Upper lobe of left lung (tissue), 6 donors: Measurements from ENCODE around the gene TCN2. TPM values are rescaled to one million over a fixed set of nuclear protein-coding genes. Genes with fewer than 3 reads are reported as not detected.
A peak's percentile ranks its signal among the peaks of the same experiment; 100 is the strongest.
"Not testable (repeated sequence)": the region's sequence is repeated elsewhere in the genome, so short reads cannot be mapped to it uniquely, and the experiment has no call there.

ENCODE experiments used
- ATAC-seq, 2 donors: fragments of 200-7000 bp; cut with Tn5 transposase; one replicate each; pipeline ENCODE4 v1.9.1; 2022; ENCODE audit warnings: mild to moderate bottlenecking in 2 of 2, moderate library complexity in 2 of 2; ENCODE audit not compliant: low FRiP score in 2 of 2
- DNase-seq, 2 donors: peaks; one replicate each; pipeline ENCODE4 v3.0.0-alpha.2; 2019 to 2020
- H3K27ac ChIP-seq, 4 donors: fragments of 200-600 bp; sonication (generic); one replicate each; pipeline ENCODE4 v1.5.1; 2016 to 2019
- H3K27me3 ChIP-seq, 4 donors: fragments of 200-600 bp; sonication (generic); one replicate each; pipeline ENCODE4 v1.5.1; 2017 to 2019
- H3K36me3 ChIP-seq, 4 donors: fragments of 200-600 bp; sonication (generic); one replicate each; pipeline ENCODE4 v1.5.1; 2016 to 2019
- H3K4me1 ChIP-seq, 4 donors: fragments of 200-600 bp; sonication (generic); one replicate each; pipeline ENCODE4 v1.5.1; 2018 to 2019
- H3K4me3 ChIP-seq, 4 donors: fragments of 200-600 bp; sonication (generic); one replicate each; pipeline ENCODE4 v1.5.1; 2017 to 2019; ENCODE audit warnings: mild to moderate bottlenecking in 2 of 4, moderate library complexity in 1 of 4
- H3K9me3 ChIP-seq, 4 donors: fragments of 200-600 bp; sonication (generic); one replicate each; pipeline ENCODE4 v1.5.1; 2018 to 2019
- EP300 ChIP-seq, 4 donors: sonication (generic); formaldehyde crosslinking; IDR thresholded peaks; one replicate each; pipeline ENCODE4 v1.5.1; 2017; ENCODE audit warnings: antibody characterized with exemption in 4 of 4, control low read depth in 2 of 4
- POLR2A ChIP-seq, 4 donors: fragments of 450-650 bp; IDR thresholded peaks; one replicate each; pipeline ENCODE4 v1.5.1; 2016 to 2017; ENCODE audit warnings: antibody characterized with exemption in 4 of 4, mild to moderate bottlenecking in 2 of 4
- POLR2AphosphoS5 ChIP-seq, 2 donors: sonication (generic); formaldehyde crosslinking; IDR thresholded peaks; one replicate each; pipeline ENCODE4 v1.5.1; 2017; ENCODE audit warnings: antibody characterized with exemption in 2 of 2
- WGBS, 2 donors: methylation state at CpG; one replicate each; pipeline ENCODE4 v1.1.5; 2017 to 2018; 5-methylcytosine and 5-hydroxymethylcytosine counted together
- total RNA-seq, 6 donors: library from RNA; depleted of rRNA in 4 of 6; stranded (reverse); fragments of >200 nt in 4 of 6; gene quantifications; one replicate each; pipeline versions ENCODE4 v1.1.0 to v1.2.1, GENCODE V29; 2016 to 2021
- TF ChIP-seq, protein P1 (sequence below), 6 experiments: fragments of 450-650 bp in 4 of 6; fragments of 200-600 bp in 2 of 6; sonication (generic) in 2 of 6; IDR thresholded peaks; one replicate each; pipeline ENCODE4 v1.5.1; 2016 to 2019; ENCODE audit warnings: antibody characterized with exemption in 6 of 6
- donor health status: DM: no; HTN: no; CAD: no; lungs with moderate emphysema.
- donor health status: DM: no; HTN: yes; CAD: no; lungs with severe emphysema.

TCN2 gene
- total RNA-seq, 6 donors from 2014 or later = 40.2 to 87.1 (median 60.7) TPM

DNA sequence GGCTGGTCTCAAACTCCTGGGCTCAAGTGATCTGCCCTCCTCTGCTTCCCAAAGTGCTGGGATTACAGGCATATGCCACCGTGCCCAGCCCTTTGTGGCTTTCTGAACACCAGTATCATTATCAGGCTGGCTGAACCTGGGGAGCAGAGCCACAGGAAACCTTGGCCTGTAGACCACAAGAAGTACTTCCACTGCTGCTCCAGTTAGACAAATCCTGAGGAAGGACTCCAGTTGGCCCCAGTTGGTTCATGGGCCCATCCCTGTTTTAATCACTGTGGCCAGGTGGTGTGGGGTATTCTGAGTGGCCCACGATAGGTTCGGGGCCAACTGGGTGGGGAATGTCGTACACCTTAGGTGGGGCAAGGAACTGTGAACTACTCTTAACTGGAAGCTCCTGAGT, 66.2 kb downstream of the TCN2 start:
- Histone ChIP-seq H3K36me3 (no peaks in the 10 kb centered on the region), H3K9me3 (no peaks in the 10 kb centered on the region), H3K4me3 (no peak overlapping the region), H3K27me3 (no peaks in the 10 kb centered on the region), H3K27ac (no peak overlapping the region), H3K4me1 (peaks cover 4 to 6% (median 5%) of the 10 kb centered on the region in 4 donors)
- TF ChIP-seq POLR2AphosphoS5 (IDR thresholded peaks at IDR 0.05) (no peak), POLR2A (IDR thresholded peaks at IDR 0.05) (no peak), EP300 (IDR thresholded peaks at IDR 0.05) (no peak)
- TF ChIP-seq, protein P1, sequence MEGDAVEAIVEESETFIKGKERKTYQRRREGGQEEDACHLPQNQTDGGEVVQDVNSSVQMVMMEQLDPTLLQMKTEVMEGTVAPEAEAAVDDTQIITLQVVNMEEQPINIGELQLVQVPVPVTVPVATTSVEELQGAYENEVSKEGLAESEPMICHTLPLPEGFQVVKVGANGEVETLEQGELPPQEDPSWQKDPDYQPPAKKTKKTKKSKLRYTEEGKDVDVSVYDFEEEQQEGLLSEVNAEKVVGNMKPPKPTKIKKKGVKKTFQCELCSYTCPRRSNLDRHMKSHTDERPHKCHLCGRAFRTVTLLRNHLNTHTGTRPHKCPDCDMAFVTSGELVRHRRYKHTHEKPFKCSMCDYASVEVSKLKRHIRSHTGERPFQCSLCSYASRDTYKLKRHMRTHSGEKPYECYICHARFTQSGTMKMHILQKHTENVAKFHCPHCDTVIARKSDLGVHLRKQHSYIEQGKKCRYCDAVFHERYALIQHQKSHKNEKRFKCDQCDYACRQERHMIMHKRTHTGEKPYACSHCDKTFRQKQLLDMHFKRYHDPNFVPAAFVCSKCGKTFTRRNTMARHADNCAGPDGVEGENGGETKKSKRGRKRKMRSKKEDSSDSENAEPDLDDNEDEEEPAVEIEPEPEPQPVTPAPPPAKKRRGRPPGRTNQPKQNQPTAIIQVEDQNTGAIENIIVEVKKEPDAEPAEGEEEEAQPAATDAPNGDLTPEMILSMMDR (IDR thresholded peaks at IDR 0.05) = no peak
- WGBS, 2 donors = 88 to 93% methylated on average over 4 of the region's 4 CpGs
- DNase-seq (no peak), ATAC-seq (no peak)

DNA sequence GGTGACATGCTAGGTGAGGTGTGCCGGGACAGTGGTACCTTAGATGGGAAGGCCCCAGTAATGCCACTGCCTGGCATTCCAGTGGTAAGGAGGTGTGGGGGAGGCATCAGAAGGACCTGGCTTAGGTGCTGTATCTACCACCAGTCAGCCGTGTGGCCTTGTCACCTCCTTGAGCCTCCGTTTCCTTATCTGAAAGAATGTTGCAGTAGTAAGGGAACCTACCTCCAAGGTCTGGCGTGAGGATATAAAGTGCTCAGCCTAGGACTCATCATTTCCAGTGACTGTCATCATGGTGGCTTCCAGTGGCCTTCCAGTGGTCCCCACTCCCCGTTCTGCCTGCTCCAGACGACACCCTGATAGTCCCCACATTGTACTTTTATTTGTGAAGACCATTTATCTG, 67.5 kb downstream of the TCN2 start:
- DNase-seq = no peak
- TF ChIP-seq POLR2AphosphoS5 (IDR thresholded peaks at IDR 0.05) = no peak
- TF ChIP-seq, protein P1 (IDR thresholded peaks at IDR 0.05) = no peak
- no peak for TF ChIP-seq EP300 (IDR thresholded peaks at IDR 0.05)
- TF ChIP-seq POLR2A (IDR thresholded peaks at IDR 0.05) = no peak
- Histone ChIP-seq H3K9me3 (no peaks in the 10 kb centered on the region), H3K27ac (no peak overlapping the region), H3K27me3 (no peaks in the 10 kb centered on the region), H3K4me3 (no peak overlapping the region), H3K4me1 (no peaks in the 10 kb centered on the region), H3K36me3 (no peaks in the 10 kb centered on the region)
- 79 to 91% methylated on average over 6 of the region's 6 CpGs for WGBS, 2 donors
- ATAC-seq = peak in 1 of 2 donors; percentile 34

DNA sequence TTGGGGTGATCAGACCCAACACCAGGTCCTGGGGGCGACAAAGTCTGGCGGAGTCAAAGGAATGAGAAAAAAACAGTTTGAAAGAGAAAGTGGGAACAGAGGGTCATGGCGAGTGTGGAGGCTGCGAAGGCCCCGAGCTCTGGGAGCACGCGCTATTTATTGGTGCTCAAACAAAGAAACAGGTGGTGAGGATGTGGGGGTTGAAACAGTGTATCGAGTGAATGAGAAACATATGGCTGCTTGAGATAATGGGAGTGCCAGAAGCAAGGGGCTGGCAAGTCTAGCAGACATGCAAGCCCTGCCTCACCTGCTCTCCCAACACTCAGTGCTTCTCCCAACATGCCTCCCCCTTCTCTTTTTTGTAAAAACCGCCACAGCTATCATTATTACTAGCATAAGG, 68.5 kb downstream of the TCN2 start:
- no peaks in the 10 kb centered on the region for H3K4me1 ChIP-seq
- WGBS, 2 donors = 83 to 86% methylated on average over 9 of the region's 9 CpGs
- DNase-seq (no peak), ATAC-seq (no peak)
- H3K9me3 ChIP-seq = no peaks in the 10 kb centered on the region
- no peak overlapping the region for H3K27ac ChIP-seq
- H3K4me3 ChIP-seq = no peak overlapping the region
- no peaks in the 10 kb centered on the region for H3K27me3 ChIP-seq
- TF ChIP-seq POLR2A (IDR thresholded peaks at IDR 0.05) (no peak), EP300 (IDR thresholded peaks at IDR 0.05) (no peak), POLR2AphosphoS5 (IDR thresholded peaks at IDR 0.05) (no peak)
- TF ChIP-seq, protein P1 (IDR thresholded peaks at IDR 0.05) = no peak
- no peaks in the 10 kb centered on the region for H3K36me3 ChIP-seq

DNA sequence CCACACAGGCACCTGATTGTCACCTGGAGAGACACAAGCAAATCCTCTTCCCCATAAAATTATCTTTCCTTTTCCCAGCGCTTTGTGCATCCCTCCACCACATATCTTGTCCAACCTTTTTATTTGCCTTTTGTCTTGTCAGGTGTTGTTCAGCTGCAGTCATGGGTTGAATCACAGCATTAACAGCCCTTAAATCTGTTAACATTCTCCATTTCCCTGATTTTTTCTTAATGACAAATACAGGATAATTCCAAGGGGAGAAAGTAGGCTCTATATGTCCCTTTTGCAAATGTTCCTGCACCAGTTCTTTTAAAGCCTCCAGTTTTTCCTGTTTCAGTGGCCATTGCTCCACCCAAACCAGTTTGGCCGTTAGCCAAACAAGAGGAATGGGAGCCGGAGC, 69.6 kb downstream of the TCN2 start:
- H3K36me3 ChIP-seq, H3K4me3 ChIP-seq, ATAC-seq, H3K27ac ChIP-seq, H3K4me1 ChIP-seq, H3K9me3 ChIP-seq, DNase-seq, H3K27me3 ChIP-seq: not testable (repeated sequence)
- WGBS, 2 donors = 63 to 70% methylated on average over 3 of the region's 3 CpGs

Other genes with a start within 250 kb of the TCN2 start
- 10 to 100 TPM in 5 of 6 donors, 1 to 10 TPM in 1; 9.3 to 30.3 (median 16.5) TPM for gene RNF215, start 219.8 kb upstream of the TCN2 start, total RNA-seq
- 10 to 100 TPM in 2 of 6 donors, 1 to 10 TPM in 4; 5.6 to 12.6 (median 8.4) TPM for gene SEC14L2, start 210.2 kb upstream of the TCN2 start, total RNA-seq
- 10 to 100 TPM in 4 of 6 donors, 1 to 10 TPM in 2; 5.8 to 28.4 (median 12.8) TPM for gene MTFP1, start 181.4 kb upstream of the TCN2 start, total RNA-seq
- gene SEC14L3, start 135.2 kb upstream of the TCN2 start, total RNA-seq = 1 to 10 TPM in 3 of 6 donors, under 1 TPM in 2, not detected in 1; 0.43 to 2.3 (median 1.1) TPM
- gene SEC14L4, start 101.5 kb upstream of the TCN2 start, total RNA-seq = 10 to 100 TPM; 11.6 to 41.2 (median 17.7) TPM
- gene SEC14L6, start 60.4 kb upstream of the TCN2 start, total RNA-seq = 10 to 100 TPM; 11.4 to 41.3 (median 20.9) TPM
- 1 to 10 TPM; 1.7 to 8.4 (median 3.5) TPM for gene GAL3ST1, start 32.5 kb upstream of the TCN2 start, total RNA-seq
- gene PES1, start 15.3 kb upstream of the TCN2 start, total RNA-seq = 10 to 100 TPM; 27.2 to 66.9 (median 56.9) TPM
- 10 to 100 TPM in 2 of 6 donors, 1 to 10 TPM in 4; 1.3 to 14.7 (median 5.8) TPM for gene SLC35E4, start 28.6 kb downstream of the TCN2 start, total RNA-seq
- gene DUSP18, start 60.7 kb downstream of the TCN2 start, total RNA-seq = 10 to 100 TPM; 13.0 to 40.9 (median 29.4) TPM
- gene OSBP2, start 87.7 kb downstream of the TCN2 start, total RNA-seq = 10 to 100 TPM in 2 of 6 donors, 1 to 10 TPM in 4; 3.5 to 14.5 (median 5.0) TPM